GM18907 (cell line): ENCODE data around the gene ARID5B.

Experiments used
- ATAC-seq: cut with Tn5 transposase; IDR thresholded peaks from one replicate; pipeline ENCODE4 v1.9.1; 2021; ENCODE audit warnings: mild to moderate bottlenecking, moderate library complexity; ENCODE audit not compliant: unreplicated experiment

The ARID5B gene

GRCh38 chr10:62082729-62083411 is 181.4 kb downstream of the ARID5B start:
- peak; percentile 45 for ATAC-seq

GRCh38 chr10:62083412-62084267 is 182.1 kb downstream of the ARID5B start:
- ATAC-seq, result no peak

GRCh38 chr10:62084451-62084850 is 183.0 kb downstream of the ARID5B start:
- no peak for ATAC-seq

- ATAC-seq, result no peak
Measured at GRCh38 chr10:62085404-62085803, 183.9 kb downstream of the ARID5B start.

GRCh38 chr10:62085821-62086220 is 184.3 kb downstream of the ARID5B start:
- ATAC-seq, result no peak

- ATAC-seq, result no peak
Measured at GRCh38 chr10:62087329-62087728, 185.8 kb downstream of the ARID5B start.

- ATAC-seq, result no peak
Measured at GRCh38 chr10:62088786-62089185, 187.3 kb downstream of the ARID5B start.

GRCh38 chr10:62092301-62093030 is 191.0 kb downstream of the ARID5B start:
- no peak for ATAC-seq

GRCh38 chr10:62093863-62094291 is 192.4 kb downstream of the ARID5B start:
- no peak for ATAC-seq

- no peak for ATAC-seq
Measured at GRCh38 chr10:62095181-62096122, 194.0 kb downstream of the ARID5B start.

GRCh38 chr10:62096256-62096933 is 194.9 kb downstream of the ARID5B start:
- ATAC-seq, result no peak

- no peak for ATAC-seq
Measured at GRCh38 chr10:62098278-62099121, 197.0 kb downstream of the ARID5B start.

GRCh38 chr10:62099299-62099698 is 197.8 kb downstream of the ARID5B start:
- no peak for ATAC-seq

- ATAC-seq, result no peak
Measured at GRCh38 chr10:62103857-62104256, 202.4 kb downstream of the ARID5B start.

GRCh38 chr10:62106929-62107519 is 205.5 kb downstream of the ARID5B start:
- ATAC-seq, result no peak

- ATAC-seq, result no peak
Measured at GRCh38 chr10:62108759-62109586, 207.5 kb downstream of the ARID5B start.

- peak; percentile 88 for ATAC-seq
Measured at GRCh38 chr10:62109587-62110293, 208.2 kb downstream of the ARID5B start.
